K562 (cell line): ENCODE results near the gene MXI1. TPM values are rescaled to one million over a fixed set of nuclear protein-coding genes. Genes with fewer than 3 reads are reported as not detected.

Source experiments
- ETV6 ChIP-seq, 3 experiments: fragments of 150-350 bp in 1 of 3; sonication (generic) in 1 of 3; formaldehyde crosslinking in 1 of 3; IDR thresholded peaks; 2 replicates each; pipeline versions ENCODE4 v1.6.1 to v1.8.0; 2014 to 2022; ENCODE audit warnings: borderline replicate concordance in 2 of 3, low read depth in 2 of 3, antibody characterized with exemption in 1 of 3, low read length in 1 of 3, mild to moderate bottlenecking in 1 of 3, missing genetic modification reagents in 1 of 3
- FUS ChIP-seq: fragments of 200-400 bp; formaldehyde crosslinking; optimal IDR thresholded peaks from 2 replicates; pipeline ENCODE3; 2017; ENCODE audit warnings: low read depth, low read length
- GABPA ChIP-seq: fragments of 200-800 bp; sonication (Bioruptor generic); conservative IDR thresholded peaks from 2 replicates; pipeline ENCODE4 v1.6.1; 2016; ENCODE audit warnings: low read depth, missing genetic modification characterization, missing compliant biosample characterization
- KDM2B ChIP-seq: fragments of 250-450 bp; sonication (Bioruptor Pico); IDR thresholded peaks from 2 replicates; pipeline ENCODE4 v1.8.0; 2021; ENCODE audit warnings: mild to moderate bottlenecking, moderate library complexity
- LCOR ChIP-seq: sonication (generic); formaldehyde crosslinking; IDR thresholded peaks from 2 replicates; pipeline ENCODE4 v1.8.0; 2022; ENCODE audit warnings: mild to moderate bottlenecking, missing genetic modification reagents
- MIER1 ChIP-seq: fragments of 450-650 bp; IDR thresholded peaks from 2 replicates; pipeline ENCODE4 v1.6.1; 2016; ENCODE audit warnings: antibody characterized with exemption, mild to moderate bottlenecking, low read depth
- PYGO2 ChIP-seq: fragments of 450-650 bp; IDR thresholded peaks from 2 replicates; pipeline ENCODE4 v1.6.1; 2016; ENCODE audit warnings: mild to moderate bottlenecking, missing genetic modification characterization, moderate library complexity, missing compliant biosample characterization
- SIN3A ChIP-seq, 2 experiments: fragments of 150-350 bp in 1 of 2; IDR thresholded peaks; 2 replicates each; pipeline ENCODE4 v1.6.1; 2011 to 2016; ENCODE audit warnings: borderline replicate concordance in 2 of 2, low read depth in 2 of 2, low read length in 2 of 2, mild to moderate bottlenecking in 2 of 2, moderate library complexity in 2 of 2; ENCODE audit not compliant: control insufficient read depth in 1 of 2
- SIX5 ChIP-seq, 2 experiments: IDR thresholded peaks; 2 replicates each; pipeline ENCODE4 v1.6.1; 2011; ENCODE audit warnings: low read length in 2 of 2, borderline replicate concordance in 1 of 2, low read depth in 1 of 2, mild to moderate bottlenecking in 1 of 2, moderate library complexity in 1 of 2; ENCODE audit not compliant: insufficient read depth in 1 of 2
- TFAM ChIP-seq: fragments of 250-450 bp; sonication (Bioruptor Pico); conservative IDR thresholded peaks from 2 replicates; pipeline ENCODE4 v1.5.0; 2021; ENCODE audit warnings: mild to moderate bottlenecking, moderate library complexity
- XRCC4 ChIP-seq: IDR thresholded peaks from one replicate; pipeline ENCODE4 v1.6.1; 2011; ENCODE audit not compliant: insufficient read depth, insufficient read length; ENCODE audit errors: extremely low read depth
- ZNF197 ChIP-seq: fragments of 200-800 bp; sonication (Bioruptor generic); IDR thresholded peaks from 2 replicates; pipeline ENCODE4 v1.6.1; 2016; ENCODE audit warnings: low read depth, missing genetic modification characterization, missing compliant biosample characterization
- polyA plus RNA-seq, 8 experiments: library from polyadenylated mRNA; depleted of rRNA in 4 of 8; stranded (reverse) in 5 of 8; unstranded in 3 of 8; fragments of >200 nt; fragmentation: Nextera tagmentation in 2 of 8; fragmentation: Illumina TruSeq in 1 of 8; extraction: Ambion mirVana in 2 of 8; extraction: Trizol in 1 of 8; gene quantifications; 2 replicates each; pipeline versions ENCODE4 v1.2.1 to v1.2.3, GENCODE V29; 2011 to 2014; ENCODE audit warnings: inconsistent platforms in 1 of 8, missing spikeins in 1 of 8
- total RNA-seq, 7 experiments: library from RNA; depleted of rRNA in 6 of 7; stranded (reverse); fragments of >200 nt in 6 of 7; fragmentation: Illumina TruSeq in 2 of 7; extraction: Trizol in 2 of 7; gene quantifications; 2 replicates each; pipeline versions ENCODE4 v1.2.1 to v1.2.3, GENCODE V29; 2011 to 2021; ENCODE audit warnings: low replicate concordance in 1 of 7
- TF ChIP-seq, protein P1 (sequence below): sonication (generic); formaldehyde crosslinking; IDR thresholded peaks from 2 replicates; pipeline ENCODE4 v1.8.1; 2023; ENCODE audit warnings: mild to moderate bottlenecking, missing genetic modification reagents
- TF ChIP-seq, protein P2 (sequence below), 2 experiments: fragments of 450-650 bp; IDR thresholded peaks; 2 replicates each; pipeline ENCODE4 v1.6.1; 2018; ENCODE audit warnings: mild to moderate bottlenecking in 2 of 2, low read depth in 1 of 2; ENCODE audit not compliant: partially characterized antibody in 2 of 2
- TF ChIP-seq, protein P3 (sequence below): fragments of 250-450 bp; sonication (Bioruptor Pico); IDR thresholded peaks from 2 replicates; pipeline ENCODE4 v1.4.0; 2020; ENCODE audit warnings: mild to moderate bottlenecking, moderate library complexity
- TF ChIP-seq, protein P4 (sequence below), 2 experiments: fragments of 200-800 bp in 1 of 2; sonication (Bioruptor generic) in 1 of 2; sonication (generic) in 1 of 2; formaldehyde crosslinking in 1 of 2; IDR thresholded peaks in 1 of 2; conservative IDR thresholded peaks in 1 of 2; 2 replicates each; pipeline versions ENCODE4 v1.5.0 to v1.6.1; 2016 to 2020; ENCODE audit warnings: missing compliant biosample characterization in 1 of 2, missing genetic modification characterization in 1 of 2, missing genetic modification reagents in 1 of 2

The MXI1 gene
- total and polyA plus RNA-seq, 9 of the 15 experiments (the other 6 are each of a cell fraction or from before 2014, with no cell fraction given), result 9.1 to 23.7 (median 14.8) TPM

DNA sequence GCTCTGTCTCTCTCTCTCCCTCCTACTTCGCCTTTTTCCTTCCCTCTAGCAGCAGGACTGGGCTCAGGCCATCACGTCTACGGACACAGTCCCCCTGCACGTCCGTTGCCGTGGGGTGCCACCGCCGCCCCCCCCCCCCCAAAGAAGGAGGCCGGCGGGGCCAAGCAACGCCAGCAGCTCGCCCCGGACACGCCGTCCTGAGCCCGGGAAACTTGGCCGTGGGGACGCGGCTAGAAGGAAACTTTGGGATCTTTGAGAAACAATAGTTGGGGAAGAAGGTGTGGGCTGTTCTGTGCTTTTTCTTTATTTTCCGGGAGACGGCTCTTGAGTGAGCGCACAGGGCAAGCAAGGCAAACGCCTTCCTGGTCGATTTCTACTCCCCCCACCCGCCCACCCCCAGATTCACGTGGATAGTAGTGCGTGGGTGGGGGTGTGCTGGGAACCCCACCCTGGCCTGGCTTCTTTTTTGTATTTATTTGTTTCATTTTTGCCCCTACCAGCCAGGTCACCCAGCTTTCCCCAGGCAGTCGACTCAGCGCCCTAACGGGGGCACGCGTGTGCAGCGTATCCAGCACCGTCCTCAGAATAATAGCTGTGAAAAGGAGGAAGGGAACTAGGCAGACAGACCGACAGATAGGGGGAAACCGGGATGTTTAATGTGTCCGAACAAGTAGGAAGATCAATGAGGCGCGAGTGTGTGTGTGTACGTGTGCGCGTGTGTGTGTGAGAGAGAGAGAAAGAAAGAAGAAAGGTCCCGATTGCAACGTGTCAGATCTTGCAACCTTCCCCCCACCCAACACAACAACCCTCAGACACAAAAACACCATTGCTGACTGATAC, 1.4 kb downstream of the MXI1 start (continued):
- TF ChIP-seq, protein P1, sequence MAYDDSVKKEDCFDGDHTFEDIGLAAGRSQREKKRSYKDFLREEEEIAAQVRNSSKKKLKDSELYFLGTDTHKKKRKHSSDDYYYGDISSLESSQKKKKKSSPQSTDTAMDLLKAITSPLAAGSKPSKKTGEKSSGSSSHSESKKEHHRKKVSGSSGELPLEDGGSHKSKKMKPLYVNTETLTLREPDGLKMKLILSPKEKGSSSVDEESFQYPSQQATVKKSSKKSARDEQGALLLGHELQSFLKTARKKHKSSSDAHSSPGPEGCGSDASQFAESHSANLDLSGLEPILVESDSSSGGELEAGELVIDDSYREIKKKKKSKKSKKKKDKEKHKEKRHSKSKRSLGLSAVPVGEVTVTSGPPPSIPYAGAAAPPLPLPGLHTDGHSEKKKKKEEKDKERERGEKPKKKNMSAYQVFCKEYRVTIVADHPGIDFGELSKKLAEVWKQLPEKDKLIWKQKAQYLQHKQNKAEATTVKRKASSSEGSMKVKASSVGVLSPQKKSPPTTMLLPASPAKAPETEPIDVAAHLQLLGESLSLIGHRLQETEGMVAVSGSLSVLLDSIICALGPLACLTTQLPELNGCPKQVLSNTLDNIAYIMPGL, result no peak
- TF ChIP-seq, protein P2, sequence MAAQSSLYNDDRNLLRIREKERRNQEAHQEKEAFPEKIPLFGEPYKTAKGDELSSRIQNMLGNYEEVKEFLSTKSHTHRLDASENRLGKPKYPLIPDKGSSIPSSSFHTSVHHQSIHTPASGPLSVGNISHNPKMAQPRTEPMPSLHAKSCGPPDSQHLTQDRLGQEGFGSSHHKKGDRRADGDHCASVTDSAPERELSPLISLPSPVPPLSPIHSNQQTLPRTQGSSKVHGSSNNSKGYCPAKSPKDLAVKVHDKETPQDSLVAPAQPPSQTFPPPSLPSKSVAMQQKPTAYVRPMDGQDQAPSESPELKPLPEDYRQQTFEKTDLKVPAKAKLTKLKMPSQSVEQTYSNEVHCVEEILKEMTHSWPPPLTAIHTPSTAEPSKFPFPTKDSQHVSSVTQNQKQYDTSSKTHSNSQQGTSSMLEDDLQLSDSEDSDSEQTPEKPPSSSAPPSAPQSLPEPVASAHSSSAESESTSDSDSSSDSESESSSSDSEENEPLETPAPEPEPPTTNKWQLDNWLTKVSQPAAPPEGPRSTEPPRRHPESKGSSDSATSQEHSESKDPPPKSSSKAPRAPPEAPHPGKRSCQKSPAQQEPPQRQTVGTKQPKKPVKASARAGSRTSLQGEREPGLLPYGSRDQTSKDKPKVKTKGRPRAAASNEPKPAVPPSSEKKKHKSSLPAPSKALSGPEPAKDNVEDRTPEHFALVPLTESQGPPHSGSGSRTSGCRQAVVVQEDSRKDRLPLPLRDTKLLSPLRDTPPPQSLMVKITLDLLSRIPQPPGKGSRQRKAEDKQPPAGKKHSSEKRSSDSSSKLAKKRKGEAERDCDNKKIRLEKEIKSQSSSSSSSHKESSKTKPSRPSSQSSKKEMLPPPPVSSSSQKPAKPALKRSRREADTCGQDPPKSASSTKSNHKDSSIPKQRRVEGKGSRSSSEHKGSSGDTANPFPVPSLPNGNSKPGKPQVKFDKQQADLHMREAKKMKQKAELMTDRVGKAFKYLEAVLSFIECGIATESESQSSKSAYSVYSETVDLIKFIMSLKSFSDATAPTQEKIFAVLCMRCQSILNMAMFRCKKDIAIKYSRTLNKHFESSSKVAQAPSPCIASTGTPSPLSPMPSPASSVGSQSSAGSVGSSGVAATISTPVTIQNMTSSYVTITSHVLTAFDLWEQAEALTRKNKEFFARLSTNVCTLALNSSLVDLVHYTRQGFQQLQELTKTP (IDR thresholded peaks at IDR 0.05; ENCODE audit: low read depth in 1 of 2, partially characterized antibody in 2 of 2), result no peak
- TF ChIP-seq, protein P3, sequence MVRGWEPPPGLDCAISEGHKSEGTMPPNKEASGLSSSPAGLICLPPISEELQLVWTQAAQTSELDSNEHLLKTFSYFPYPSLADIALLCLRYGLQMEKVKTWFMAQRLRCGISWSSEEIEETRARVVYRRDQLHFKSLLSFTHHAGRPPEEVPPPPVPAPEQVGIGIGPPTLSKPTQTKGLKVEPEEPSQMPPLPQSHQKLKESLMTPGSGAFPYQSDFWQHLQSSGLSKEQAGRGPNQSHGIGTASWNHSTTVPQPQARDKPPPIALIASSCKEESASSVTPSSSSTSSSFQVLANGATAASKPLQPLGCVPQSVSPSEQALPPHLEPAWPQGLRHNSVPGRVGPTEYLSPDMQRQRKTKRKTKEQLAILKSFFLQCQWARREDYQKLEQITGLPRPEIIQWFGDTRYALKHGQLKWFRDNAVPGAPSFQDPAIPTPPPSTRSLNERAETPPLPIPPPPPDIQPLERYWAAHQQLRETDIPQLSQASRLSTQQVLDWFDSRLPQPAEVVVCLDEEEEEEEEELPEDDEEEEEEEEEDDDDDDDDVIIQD, result no peak
- no peak for TF ChIP-seq GABPA (tag)
- TF ChIP-seq KDM2B (CRISPR knock-in tag), result no peak
- no peak for TF ChIP-seq SIN3A (IDR thresholded peaks at IDR 0.05; ENCODE audit: borderline replicate concordance in 2 of 2, control insufficient read depth in 1 of 2, low read depth in 2 of 2, low read length in 2 of 2)
- no peak for TF ChIP-seq ETV6 (IDR thresholded peaks at IDR 0.05; ENCODE audit: borderline replicate concordance in 1 of 2, low read depth in 2 of 2, low read length in 1 of 2)
- TF ChIP-seq ETV6 (CRISPR knock-in tag; IDR thresholded peaks at IDR 0.05; ENCODE audit: borderline replicate concordance), result no peak
- no peak for TF ChIP-seq ZNF197 (CRISPR knock-in tag)
- TF ChIP-seq, protein P4, sequence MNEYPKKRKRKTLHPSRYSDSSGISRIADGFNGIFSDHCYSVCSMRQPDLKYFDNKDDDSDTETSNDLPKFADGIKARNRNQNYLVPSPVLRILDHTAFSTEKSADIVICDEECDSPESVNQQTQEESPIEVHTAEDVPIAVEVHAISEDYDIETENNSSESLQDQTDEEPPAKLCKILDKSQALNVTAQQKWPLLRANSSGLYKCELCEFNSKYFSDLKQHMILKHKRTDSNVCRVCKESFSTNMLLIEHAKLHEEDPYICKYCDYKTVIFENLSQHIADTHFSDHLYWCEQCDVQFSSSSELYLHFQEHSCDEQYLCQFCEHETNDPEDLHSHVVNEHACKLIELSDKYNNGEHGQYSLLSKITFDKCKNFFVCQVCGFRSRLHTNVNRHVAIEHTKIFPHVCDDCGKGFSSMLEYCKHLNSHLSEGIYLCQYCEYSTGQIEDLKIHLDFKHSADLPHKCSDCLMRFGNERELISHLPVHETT (CRISPR knock-in tag; conservative IDR thresholded peaks at IDR 0.05 in 1 of 2, IDR thresholded peaks at IDR 0.05 in 1 of 2), result no peak
- no peak for TF ChIP-seq XRCC4
- TF ChIP-seq SIX5 (IDR thresholded peaks at IDR 0.05; ENCODE audit: borderline replicate concordance in 1 of 2, insufficient read depth in 1 of 2, low read depth in 1 of 2, low read length in 2 of 2), result no peak
- TF ChIP-seq MIER1, result no peak
- no peak for TF ChIP-seq PYGO2 (tag)
- TF ChIP-seq LCOR (CRISPR knock-in tag), result no peak
- TF ChIP-seq FUS, result no peak
- no peak for TF ChIP-seq TFAM
